Glutamatergic neuron (in vitro differentiated cells): ENCODE data around the gene PICK1. TPM values are rescaled to one million over a fixed set of nuclear protein-coding genes. Genes with fewer than 3 reads are reported as not detected.
A peak's percentile ranks its signal among the peaks of the same experiment; 100 is the strongest.

Experiments
- DNase-seq: peaks from one replicate; pipeline ENCODE4 v3.0.0; 2022
- H3K27ac Mint-ChIP-seq: one replicate; pipeline ENCODE4 v1.8.0; 2020; ENCODE audit warnings: mild to moderate bottlenecking, mixed read lengths, inconsistent platforms; ENCODE audit not compliant: unreplicated experiment
- H3K27me3 Mint-ChIP-seq: one replicate; pipeline ENCODE4 v1.8.0; 2020; ENCODE audit warnings: mild to moderate bottlenecking, moderate library complexity, mixed read lengths, inconsistent platforms; ENCODE audit not compliant: unreplicated experiment
- H3K36me3 Mint-ChIP-seq: one replicate; pipeline ENCODE4 v1.8.0; 2020; ENCODE audit warnings: mild to moderate bottlenecking, mixed read lengths, inconsistent platforms; ENCODE audit not compliant: unreplicated experiment
- H3K4me1 Mint-ChIP-seq: one replicate; pipeline ENCODE4 v1.8.0; 2020; ENCODE audit warnings: mild to moderate bottlenecking, low read depth, mixed read lengths, inconsistent platforms; ENCODE audit not compliant: unreplicated experiment
- H3K4me3 Mint-ChIP-seq: one replicate; pipeline ENCODE4 v1.8.0; 2020; ENCODE audit warnings: mild to moderate bottlenecking, mixed read lengths, inconsistent platforms; ENCODE audit not compliant: unreplicated experiment
- H3K9me3 Mint-ChIP-seq: one replicate; pipeline ENCODE4 v1.8.0; 2020; ENCODE audit warnings: mild to moderate bottlenecking, moderate library complexity, mixed read lengths, inconsistent platforms; ENCODE audit not compliant: unreplicated experiment
- CTCF ChIP-seq: fragments of 200-600 bp; sonication (generic); IDR thresholded peaks from one replicate; pipeline ENCODE4 v1.5.0; 2021; ENCODE audit not compliant: partially characterized antibody, unreplicated experiment
- total RNA-seq: library from RNA; stranded (reverse); fragmentation: NEBNext Ultra II Directional; extraction: Animal tissue kit (Norgen Biotek cat#: 25700); gene quantifications from one replicate; pipeline ENCODE4 v1.2.1, GENCODE V29; 2021; ENCODE audit not compliant: unreplicated experiment

PICK1 gene
- total RNA-seq, 1 donor from 2014 or later: 44.8 TPM

- H3K27ac Mint-ChIP-seq: peak overlapping the region; percentile 97
- DNase-seq: peak; percentile 87
- H3K4me3 Mint-ChIP-seq: peak overlapping the region; percentile 94
- H3K9me3 Mint-ChIP-seq: peaks cover 8% of the 10 kb centered on the region
- peaks cover 20% of the 10 kb centered on the region for H3K27me3 Mint-ChIP-seq
- H3K36me3 Mint-ChIP-seq: peaks cover 5% of the 10 kb centered on the region
- peaks cover 23% of the 10 kb centered on the region for H3K4me1 Mint-ChIP-seq
- peak; percentile 90 for TF ChIP-seq CTCF
Measured at GRCh38 chr22:38097557-38098409, 40.6 kb downstream of the PICK1 start.

GRCh38 chr22:38098410-38099249, 41.4 kb downstream of the PICK1 start:
- Mint-ChIP-seq H3K27me3 (peaks cover 16% of the 10 kb centered on the region), H3K36me3 (peaks cover 5% of the 10 kb centered on the region), H3K9me3 (peaks cover 3% of the 10 kb centered on the region), H3K27ac (peak overlapping the region; percentile 79), H3K4me1 (peaks cover 19% of the 10 kb centered on the region), H3K4me3 (peak overlapping the region; percentile 71)
- DNase-seq: no peak
- TF ChIP-seq CTCF: no peak

DNA sequence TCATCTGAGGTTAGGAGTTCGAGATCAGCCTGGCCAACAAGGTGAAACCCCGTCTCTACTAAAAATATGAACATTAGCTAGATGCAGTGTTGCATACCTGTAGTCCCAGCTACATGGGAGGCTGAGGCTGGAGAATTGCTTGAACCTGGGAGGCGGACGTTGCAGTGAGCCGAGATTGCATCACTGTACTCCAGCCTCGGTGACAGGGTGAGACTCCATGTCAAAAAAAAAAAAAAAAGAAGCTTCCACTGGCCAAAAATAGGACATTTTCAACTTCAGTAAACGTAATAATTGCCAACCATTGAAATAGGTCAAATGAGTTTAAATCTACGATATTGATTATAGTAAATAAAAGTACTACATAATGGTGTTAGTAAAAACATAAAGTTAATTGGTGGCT, 46.4 kb downstream of the PICK1 start:
- Mint-ChIP-seq H3K9me3 (no peaks in the 10 kb centered on the region), H3K4me3 (no peak overlapping the region), H3K27me3 (peaks cover 9% of the 10 kb centered on the region), H3K4me1 (peaks cover 10% of the 10 kb centered on the region), H3K27ac (no peak overlapping the region), H3K36me3 (no peaks in the 10 kb centered on the region)
- TF ChIP-seq CTCF: no peak
- no peak for DNase-seq

DNA sequence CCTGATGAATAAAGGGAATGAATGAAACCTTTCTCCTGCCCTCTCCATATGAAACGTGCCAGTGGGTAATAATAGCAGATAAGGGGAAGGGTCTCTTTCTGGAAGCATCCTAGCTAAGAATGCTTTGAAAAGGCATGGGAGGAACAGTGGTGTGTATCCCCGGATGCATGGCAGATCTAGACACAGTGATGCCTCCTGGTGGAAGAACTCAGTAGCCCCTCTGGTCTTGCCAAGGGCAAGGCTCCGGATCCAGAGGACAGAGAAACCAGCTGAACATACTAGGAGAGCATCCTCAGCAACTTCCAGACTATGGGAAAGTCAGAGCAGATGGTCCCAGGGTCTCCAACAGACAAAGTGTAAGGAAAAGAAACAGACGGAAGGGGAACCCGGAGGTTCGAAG, 46.9 kb downstream of the PICK1 start:
- H3K36me3 Mint-ChIP-seq: no peaks in the 10 kb centered on the region
- H3K9me3 Mint-ChIP-seq: no peaks in the 10 kb centered on the region
- peaks cover 8% of the 10 kb centered on the region for H3K27me3 Mint-ChIP-seq
- H3K27ac Mint-ChIP-seq: no peak overlapping the region
- H3K4me3 Mint-ChIP-seq: no peak overlapping the region
- no peak for DNase-seq
- peaks cover 9% of the 10 kb centered on the region for H3K4me1 Mint-ChIP-seq
- TF ChIP-seq CTCF: peak; percentile 33
